ENCODE measurements around the gene SLC6A8. TPM values are rescaled to one million over a fixed set of nuclear protein-coding genes. Genes with fewer than 3 reads are reported as not detected.

Gene SLC6A8
- 10 to 100 TPM in 5 of 7 donors, 1 to 10 TPM in 2; 6.3 to 23.5 (median 16.3) TPM for total RNA-seq
- polyA plus RNA-seq, result 10 to 100 TPM in 1 of 2 donors, 1 to 10 TPM in 1; 7.5 to 10.0 TPM
- long read RNA-seq, donor 1, partial matches to known transcripts, result 3 of 9 reads
- long read RNA-seq, donor 1, other reads (novel, unspliced or antisense), result 5 of 9 reads
- long read RNA-seq, donor 2, transcript SLC6A8-201 (13 exons, 3,763 nt), result major isoform, 7 of 7 reads
- long read RNA-seq, donor 2, partial matches to known transcripts, result 0 of 7 reads
- long read RNA-seq, donor 2, other reads (novel, unspliced or antisense), result 0 of 7 reads
- long read RNA-seq, donor 3, transcript SLC6A8-201 (13 exons, 3,763 nt), result major isoform, 12 of 25 reads
- long read RNA-seq, donor 3, partial matches to known transcripts, result 10 of 25 reads
- long read RNA-seq, donor 3, other reads (novel, unspliced or antisense), result 3 of 25 reads

DNA sequence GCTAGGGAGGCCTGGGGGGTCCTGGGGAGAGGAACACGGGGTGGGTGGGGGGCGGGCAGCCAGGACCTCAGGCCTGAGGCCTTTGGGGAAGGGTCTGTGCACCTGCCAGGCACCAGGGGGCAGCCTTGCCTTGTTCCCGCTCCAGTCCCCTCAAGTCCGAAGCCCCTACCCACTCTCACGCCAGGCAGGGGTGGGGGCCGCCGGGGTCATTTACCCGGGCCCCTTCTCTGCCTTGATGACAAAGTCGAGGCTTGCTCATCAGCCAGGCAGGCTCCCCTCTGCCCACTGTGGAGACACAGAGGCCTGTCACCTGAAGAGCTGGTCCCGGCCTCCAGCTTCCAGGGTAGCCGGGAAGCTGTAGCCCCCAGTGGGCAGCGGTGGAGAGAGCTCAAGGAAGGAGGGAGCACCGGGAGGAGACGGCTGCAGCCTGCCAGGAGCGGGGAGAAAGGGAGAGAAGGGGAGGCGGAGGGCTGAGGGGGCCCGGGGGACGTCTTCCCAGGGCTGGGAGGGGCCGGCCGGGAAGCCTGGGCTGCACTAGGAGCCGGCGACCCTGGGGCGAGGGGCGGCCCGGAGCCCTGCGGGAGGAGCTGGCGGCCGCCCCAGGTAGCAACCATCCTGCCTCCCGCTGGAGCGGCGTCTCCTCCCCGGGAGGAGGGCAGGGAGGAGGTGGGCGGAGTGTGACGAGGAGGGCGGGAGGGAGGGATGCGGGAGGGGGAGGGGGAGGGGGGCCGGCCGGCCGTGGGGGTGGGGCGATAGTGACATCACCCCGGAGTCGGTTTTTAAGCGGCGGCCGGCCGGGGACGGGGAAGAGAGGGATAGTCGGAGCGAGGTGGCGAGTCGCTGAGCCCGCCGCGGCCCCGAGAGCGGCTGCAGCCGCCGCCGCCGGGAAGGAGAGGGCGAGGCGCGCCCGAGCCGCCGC is at the start of gene SLC6A8:
SLC6A8 (plus strand) TSS at position 806 of the 919 bp plus-strand sequence. CDS start 649 bp downstream, outside the sequence.
- Histone ChIP-seq H3K27ac (peak within 1 kb of the TSS in 1 of 2 donors; percentile 58), H3K4me3 (peak within 1 kb of the TSS; percentile 44), H3K36me3 (no peaks in the 10 kb centered on the region), H3K9me3 (no peaks in the 10 kb centered on the region), H3K4me1 (ENCODE audit: insufficient read depth) (no peaks in the 10 kb centered on the region), H3K27me3 (no peaks in the 10 kb centered on the region)
- 27 to 40% (median 36%) methylated on average over 42 to 65 of the region's 66 CpGs for WGBS, 3 donors
- DNase-seq, result peak; percentile 65 to 80 (median 73)
- intact Hi-C loops (cut with DNase I), result no loop called here
- no peak for TF ChIP-seq EP300 (IDR thresholded peaks at IDR 0.05)
- TF ChIP-seq, protein P1, sequence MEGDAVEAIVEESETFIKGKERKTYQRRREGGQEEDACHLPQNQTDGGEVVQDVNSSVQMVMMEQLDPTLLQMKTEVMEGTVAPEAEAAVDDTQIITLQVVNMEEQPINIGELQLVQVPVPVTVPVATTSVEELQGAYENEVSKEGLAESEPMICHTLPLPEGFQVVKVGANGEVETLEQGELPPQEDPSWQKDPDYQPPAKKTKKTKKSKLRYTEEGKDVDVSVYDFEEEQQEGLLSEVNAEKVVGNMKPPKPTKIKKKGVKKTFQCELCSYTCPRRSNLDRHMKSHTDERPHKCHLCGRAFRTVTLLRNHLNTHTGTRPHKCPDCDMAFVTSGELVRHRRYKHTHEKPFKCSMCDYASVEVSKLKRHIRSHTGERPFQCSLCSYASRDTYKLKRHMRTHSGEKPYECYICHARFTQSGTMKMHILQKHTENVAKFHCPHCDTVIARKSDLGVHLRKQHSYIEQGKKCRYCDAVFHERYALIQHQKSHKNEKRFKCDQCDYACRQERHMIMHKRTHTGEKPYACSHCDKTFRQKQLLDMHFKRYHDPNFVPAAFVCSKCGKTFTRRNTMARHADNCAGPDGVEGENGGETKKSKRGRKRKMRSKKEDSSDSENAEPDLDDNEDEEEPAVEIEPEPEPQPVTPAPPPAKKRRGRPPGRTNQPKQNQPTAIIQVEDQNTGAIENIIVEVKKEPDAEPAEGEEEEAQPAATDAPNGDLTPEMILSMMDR (IDR thresholded peaks at IDR 0.05), result no peak
- TF ChIP-seq POLR2A (IDR thresholded peaks at IDR 0.05), result no peak

DNA sequence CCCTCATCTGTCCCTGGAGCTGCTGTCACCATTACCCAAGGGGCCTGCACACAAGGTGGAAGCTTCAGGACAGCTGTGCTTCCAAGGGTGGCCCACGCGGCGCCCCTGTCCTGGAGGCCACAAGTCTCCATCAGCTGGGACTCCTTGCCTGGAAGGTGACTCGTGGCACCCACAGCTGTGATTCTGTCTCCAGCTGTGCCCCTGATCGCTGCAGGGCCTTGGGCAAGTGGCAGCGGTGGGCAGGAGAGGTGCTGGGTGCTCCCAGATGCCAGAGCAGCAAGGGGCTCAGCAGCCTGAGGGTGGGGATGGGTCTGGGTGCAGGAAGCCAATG is 49.7 kb upstream of the SLC6A8 start:
- intact Hi-C loops (cut with DNase I), result no loop called here
- 81 to 87% (median 85%) methylated on average over 6 of the region's 6 CpGs for WGBS, 3 donors
- Histone ChIP-seq H3K9me3 (no peaks in the 10 kb centered on the region), H3K27ac (no peak overlapping the region), H3K36me3 (no peaks in the 10 kb centered on the region), H3K4me3 (no peak overlapping the region), H3K4me1 (ENCODE audit: insufficient read depth) (peaks cover 5% of the 10 kb centered on the region), H3K27me3 (no peaks in the 10 kb centered on the region)
- no peak for DNase-seq
- TF ChIP-seq POLR2A (IDR thresholded peaks at IDR 0.05) (no peak), EP300 (IDR thresholded peaks at IDR 0.05) (no peak)
- TF ChIP-seq, protein P1 (IDR thresholded peaks at IDR 0.05), result no peak

DNA sequence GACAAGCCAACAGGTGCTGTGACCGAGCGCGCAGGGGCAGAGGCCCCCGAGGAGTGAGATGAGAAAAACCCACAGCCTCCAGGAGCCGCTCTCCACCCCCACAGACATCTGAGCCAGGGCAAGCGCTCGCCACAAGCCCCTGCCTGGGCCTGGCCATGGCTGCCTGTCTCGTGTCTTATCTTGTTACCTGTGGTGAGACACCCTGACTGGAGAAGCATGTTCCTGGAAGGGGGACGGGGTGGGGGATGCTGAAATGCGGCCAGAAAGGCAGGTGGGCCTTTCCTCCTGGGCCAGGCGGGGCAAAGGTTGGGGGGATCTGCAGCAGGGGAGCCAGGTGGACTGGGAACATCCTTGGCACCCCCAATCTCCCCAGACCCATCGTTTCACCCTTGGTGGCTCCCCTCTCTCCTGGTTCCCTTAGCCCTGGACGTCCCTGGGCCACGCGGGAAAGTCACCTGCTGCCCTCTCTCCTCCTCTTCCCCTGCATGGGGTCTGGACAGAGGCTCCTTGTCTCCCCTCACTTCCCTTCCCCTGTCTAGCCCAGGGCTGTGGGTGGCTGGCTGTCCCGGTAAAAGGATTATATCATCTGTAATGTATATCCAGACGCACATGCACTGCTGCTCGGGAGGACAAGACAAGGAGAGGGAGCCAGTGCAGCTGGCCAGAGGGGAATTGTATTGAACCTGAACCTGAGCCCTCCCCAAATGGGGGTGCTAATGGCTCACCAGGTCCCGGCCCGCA is 49.1 kb upstream of the SLC6A8 start:
- intact Hi-C loops (cut with DNase I), result no loop called here
- no peaks in the 10 kb centered on the region for H3K36me3 ChIP-seq
- no peaks in the 10 kb centered on the region for H3K27me3 ChIP-seq
- TF ChIP-seq POLR2A (IDR thresholded peaks at IDR 0.05) (no peak), EP300 (IDR thresholded peaks at IDR 0.05) (no peak)
- TF ChIP-seq, protein P1 (IDR thresholded peaks at IDR 0.05), result no peak
- no peak for DNase-seq
- no peak overlapping the region for H3K4me3 ChIP-seq
- H3K4me1 ChIP-seq (ENCODE audit: insufficient read depth), result peaks cover 5% of the 10 kb centered on the region
- no peak overlapping the region for H3K27ac ChIP-seq
- no peaks in the 10 kb centered on the region for H3K9me3 ChIP-seq
- WGBS, 3 donors, result 78 to 81% (median 81%) methylated on average over 20 of the region's 20 CpGs
